ENCODE results near the gene RIPPLY2.
"Not testable (repeated sequence)": the region's sequence is repeated elsewhere in the genome, so short reads cannot be mapped to it uniquely, and the experiment has no call there.

The RIPPLY2 gene

DNA sequence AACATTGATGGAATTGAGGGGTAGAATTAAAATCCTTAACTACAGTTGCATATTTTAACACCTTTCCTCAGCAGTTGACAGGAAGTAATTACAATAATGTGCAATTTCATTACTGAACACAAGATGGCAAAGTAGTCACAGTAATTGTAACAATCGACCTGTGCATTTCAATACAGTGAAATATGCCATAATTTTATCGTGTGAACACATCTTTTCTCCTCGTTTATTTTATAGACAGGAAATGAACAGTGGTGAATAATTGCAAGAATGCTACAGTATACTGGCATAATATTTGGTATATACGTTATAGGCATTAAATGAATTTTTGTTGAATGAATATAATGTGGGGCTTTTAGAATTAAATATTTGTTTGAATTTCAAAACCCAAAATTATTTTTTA is 31.4 kb downstream of the RIPPLY2 start:
- TF ChIP-seq TAF1 (IDR thresholded peaks at IDR 0.05; ENCODE audit: borderline replicate concordance, low read depth, low read length), result no peak
- TF ChIP-seq POLR2AphosphoS5 (IDR thresholded peaks at IDR 0.05; ENCODE audit: low read depth, low read length), result no peak
- TF ChIP-seq POLR2A (IDR thresholded peaks at IDR 0.05; ENCODE audit: low read depth, low read length), result no peak
- DNase-seq (ENCODE audit: insufficient read length) (no peak), FAIRE-seq (peak; percentile 97)

DNA sequence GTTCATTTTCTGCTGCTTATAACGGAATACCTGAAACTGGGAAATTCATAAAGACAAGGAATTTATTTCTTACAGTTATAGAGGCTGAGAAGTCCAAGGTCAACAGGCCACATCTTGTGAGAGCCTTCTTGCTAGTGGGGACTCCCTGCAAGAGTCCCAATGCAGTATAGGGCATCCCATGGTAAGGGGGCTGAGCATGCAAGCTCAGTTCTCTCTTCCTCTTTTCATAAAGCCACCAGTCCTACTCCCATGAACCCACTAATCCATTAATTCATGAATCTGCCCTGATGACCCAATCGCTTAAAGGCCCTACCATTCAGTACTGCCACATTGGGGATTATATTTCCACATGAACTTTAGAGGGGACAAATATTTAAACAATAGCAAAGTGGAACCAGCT is 32.8 kb downstream of the RIPPLY2 start:
- TF ChIP-seq TAF1 (IDR thresholded peaks at IDR 0.05; ENCODE audit: borderline replicate concordance, low read depth, low read length) (no peak), POLR2AphosphoS5 (IDR thresholded peaks at IDR 0.05; ENCODE audit: low read depth, low read length) (no peak), POLR2A (IDR thresholded peaks at IDR 0.05; ENCODE audit: low read depth, low read length) (no peak)
- DNase-seq (ENCODE audit: insufficient read length) (no peak), FAIRE-seq (no peak)

DNA sequence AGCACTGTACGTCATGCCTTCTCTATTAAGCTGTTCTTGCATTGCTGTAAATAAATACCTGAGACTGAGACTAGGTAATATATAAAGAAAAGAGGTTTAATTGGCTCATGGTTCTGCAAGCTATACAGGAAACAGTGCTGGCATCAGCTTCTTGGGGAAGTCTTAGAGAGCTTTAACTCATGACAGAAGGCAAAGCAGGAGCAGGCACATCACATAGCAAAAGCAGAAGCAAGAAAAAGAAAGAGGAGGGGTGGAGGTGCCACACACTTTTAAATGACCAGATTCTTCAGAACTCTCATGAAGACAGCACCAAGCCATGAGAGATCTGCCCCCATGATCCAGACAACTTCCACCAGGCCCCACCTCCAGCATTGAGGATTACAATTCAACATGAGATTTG is 36.5 kb downstream of the RIPPLY2 start:
- no peak for FAIRE-seq
- no peak for TF ChIP-seq POLR2AphosphoS5 (IDR thresholded peaks at IDR 0.05; ENCODE audit: low read depth, low read length)
- no peak for TF ChIP-seq TAF1 (IDR thresholded peaks at IDR 0.05; ENCODE audit: borderline replicate concordance, low read depth, low read length)
- TF ChIP-seq POLR2A (IDR thresholded peaks at IDR 0.05; ENCODE audit: low read depth, low read length), result no peak
- DNase-seq (ENCODE audit: insufficient read length), result no peak

DNA sequence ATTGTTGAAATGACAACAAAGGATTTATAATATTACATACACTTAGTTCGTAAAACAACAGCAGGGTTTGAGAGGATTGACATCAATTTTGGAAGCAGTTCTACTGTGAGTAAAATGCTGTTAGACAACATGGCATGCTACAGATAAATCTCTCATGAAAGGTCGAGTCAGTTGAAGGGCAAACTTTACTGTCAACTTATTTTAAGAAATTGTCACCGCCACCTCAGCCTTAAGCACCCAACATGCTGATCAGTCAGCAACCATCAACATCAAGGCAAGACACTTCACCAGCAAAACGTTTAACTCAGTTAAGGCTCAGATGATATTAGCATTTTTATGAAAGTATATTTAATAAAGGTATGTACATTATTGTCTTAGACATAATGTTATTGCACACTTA is 37.4 kb downstream of the RIPPLY2 start:
- DNase-seq (ENCODE audit: insufficient read length) (no peak), FAIRE-seq (no peak)
- no peak for TF ChIP-seq POLR2AphosphoS5 (IDR thresholded peaks at IDR 0.05; ENCODE audit: low read depth, low read length)
- TF ChIP-seq POLR2A (IDR thresholded peaks at IDR 0.05; ENCODE audit: low read depth, low read length), result no peak
- no peak for TF ChIP-seq TAF1 (IDR thresholded peaks at IDR 0.05; ENCODE audit: borderline replicate concordance, low read depth, low read length)

DNA sequence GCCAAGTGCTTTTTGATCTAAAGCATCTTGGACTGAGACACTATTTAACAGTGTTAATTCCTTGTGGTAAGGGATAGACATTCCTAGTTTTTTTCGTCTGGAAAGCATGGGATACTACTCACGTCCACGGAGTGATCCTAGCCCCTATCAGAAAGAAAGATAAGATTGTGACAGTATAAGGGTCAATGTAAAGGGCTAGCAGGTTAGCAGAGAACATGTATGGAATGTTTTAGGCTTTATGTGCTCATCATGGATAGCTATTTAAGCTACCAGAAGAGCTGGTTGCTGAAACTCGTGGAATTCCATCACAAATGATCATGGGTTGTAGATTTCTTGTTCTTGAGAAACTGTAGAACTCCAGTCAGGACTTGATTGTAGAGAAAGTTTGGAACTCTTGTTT is 38.4 kb downstream of the RIPPLY2 start:
- DNase-seq (ENCODE audit: insufficient read length) (no peak), FAIRE-seq (no peak)
- no peak for TF ChIP-seq POLR2AphosphoS5 (IDR thresholded peaks at IDR 0.05; ENCODE audit: low read depth, low read length)
- TF ChIP-seq POLR2A (IDR thresholded peaks at IDR 0.05; ENCODE audit: low read depth, low read length), result no peak
- TF ChIP-seq TAF1 (IDR thresholded peaks at IDR 0.05; ENCODE audit: borderline replicate concordance, low read depth, low read length), result no peak

DNA sequence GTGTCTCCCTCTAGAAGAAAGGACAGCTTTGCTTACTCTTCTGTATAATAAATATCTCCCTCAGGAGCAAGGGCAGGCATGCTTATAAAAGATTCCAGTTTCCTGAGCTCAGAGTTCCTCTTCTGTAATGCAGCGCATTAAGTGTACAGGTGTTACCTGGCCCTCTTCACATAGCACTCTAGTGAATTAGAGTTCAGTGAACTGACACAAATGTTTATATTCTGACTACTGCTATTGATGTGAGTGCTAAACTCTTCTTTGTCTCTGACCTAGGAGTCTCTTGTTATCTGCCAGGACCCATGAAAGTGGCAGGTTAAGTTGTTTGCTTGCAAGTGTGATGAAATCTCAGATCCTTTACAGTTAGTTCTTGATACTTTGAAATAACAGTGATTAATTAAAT is 39.9 kb downstream of the RIPPLY2 start:
- TF ChIP-seq TAF1 (IDR thresholded peaks at IDR 0.05; ENCODE audit: borderline replicate concordance, low read depth, low read length), result no peak
- TF ChIP-seq POLR2AphosphoS5 (IDR thresholded peaks at IDR 0.05; ENCODE audit: low read depth, low read length), result no peak
- TF ChIP-seq POLR2A (IDR thresholded peaks at IDR 0.05; ENCODE audit: low read depth, low read length), result no peak
- no peak for FAIRE-seq
- no peak for DNase-seq (ENCODE audit: insufficient read length)

DNA sequence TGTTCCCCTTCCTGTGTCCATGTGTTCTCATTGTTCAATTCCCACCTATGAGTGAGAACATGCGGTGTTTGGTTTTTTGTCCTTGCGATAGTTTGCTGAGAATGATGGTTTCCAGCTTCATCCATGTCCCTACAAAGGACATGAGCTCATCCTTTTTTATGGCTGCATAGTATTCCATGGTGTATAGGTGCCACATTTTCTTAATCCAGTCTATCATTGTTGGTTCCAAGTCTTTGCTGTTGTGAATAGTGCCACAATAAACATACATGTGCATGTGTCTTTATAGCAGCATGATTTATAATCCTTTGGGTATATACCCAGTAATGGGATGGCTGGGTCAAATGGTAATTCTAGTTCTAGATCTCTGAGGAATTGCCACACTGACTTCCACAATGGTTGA is 43.9 kb downstream of the RIPPLY2 start:
- FAIRE-seq, result not testable (repeated sequence)

DNA sequence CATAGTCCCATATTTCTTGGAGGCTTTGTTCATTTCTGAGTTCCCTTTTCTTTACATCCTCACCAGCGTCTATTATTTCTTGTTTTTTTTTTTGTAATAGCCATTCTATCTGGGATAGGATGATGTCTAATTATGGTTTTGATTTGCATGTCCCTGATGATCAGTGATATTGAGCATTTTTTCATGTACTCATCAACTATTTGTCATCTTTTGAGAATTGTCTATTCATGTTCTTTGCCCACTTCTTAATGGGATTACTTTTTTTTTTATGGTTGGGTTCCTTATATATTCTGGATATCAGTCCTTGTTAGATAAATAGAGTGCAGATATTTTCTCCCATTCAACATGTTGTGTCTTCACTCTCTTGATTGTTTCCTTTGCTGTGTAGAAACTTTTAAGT is 48.5 kb downstream of the RIPPLY2 start:
- DNase-seq (ENCODE audit: insufficient read length) (no peak), FAIRE-seq (no peak)
- TF ChIP-seq POLR2AphosphoS5 (IDR thresholded peaks at IDR 0.05; ENCODE audit: low read depth, low read length), result no peak
- TF ChIP-seq POLR2A (IDR thresholded peaks at IDR 0.05; ENCODE audit: low read depth, low read length), result no peak
- no peak for TF ChIP-seq TAF1 (IDR thresholded peaks at IDR 0.05; ENCODE audit: borderline replicate concordance, low read depth, low read length)

More for the DNA sequence above, 43.9 kb downstream of the RIPPLY2 start:
- not testable (repeated sequence) for DNase-seq (ENCODE audit: insufficient read length)

DNA sequence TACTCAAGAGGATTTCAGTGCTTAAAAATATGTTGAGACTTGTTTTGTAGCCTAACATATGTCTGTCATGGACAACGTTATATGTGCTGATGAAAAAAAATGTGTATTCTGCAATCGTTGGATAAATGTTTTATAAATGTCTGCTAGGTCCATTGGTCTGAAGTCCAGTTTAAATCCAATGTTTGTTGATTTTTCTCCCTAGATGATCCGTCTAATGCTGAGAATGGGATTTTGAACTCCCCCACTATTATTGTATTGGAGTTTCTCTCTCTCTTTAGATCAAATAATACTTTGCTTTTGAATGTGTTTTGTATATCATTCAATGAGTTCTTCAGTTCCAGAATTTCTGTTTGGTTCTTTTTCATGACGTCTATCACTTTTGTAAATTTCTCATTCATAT is 51.2 kb downstream of the RIPPLY2 start:
- FAIRE-seq, result no peak
- TF ChIP-seq TAF1 (IDR thresholded peaks at IDR 0.05; ENCODE audit: borderline replicate concordance, low read depth, low read length) (no peak), POLR2A (IDR thresholded peaks at IDR 0.05; ENCODE audit: low read depth, low read length) (no peak), POLR2AphosphoS5 (IDR thresholded peaks at IDR 0.05; ENCODE audit: low read depth, low read length) (no peak)
- no peak for DNase-seq (ENCODE audit: insufficient read length)

DNA sequence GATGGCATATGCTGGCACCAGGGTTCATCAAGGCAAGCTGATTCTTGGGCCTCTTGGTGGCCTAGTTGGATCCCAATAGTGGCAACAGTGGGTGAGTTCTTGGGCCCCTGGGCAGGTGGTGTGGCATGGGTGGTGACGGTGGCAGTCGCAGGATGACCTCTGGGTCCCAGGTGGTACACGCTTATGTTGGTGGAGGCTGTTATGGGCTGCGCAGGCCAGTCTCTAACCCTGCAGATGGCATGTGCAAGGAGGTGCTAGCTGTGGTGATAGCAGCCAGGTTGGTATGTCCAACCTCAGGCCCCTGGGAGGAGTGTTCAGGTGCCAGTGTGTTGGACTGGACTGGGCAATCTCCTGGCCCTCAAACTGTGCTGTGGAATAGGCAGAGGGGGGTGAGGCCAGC is 52.5 kb downstream of the RIPPLY2 start:
- FAIRE-seq (no peak), DNase-seq (ENCODE audit: insufficient read length) (no peak)
- no peak for TF ChIP-seq TAF1 (IDR thresholded peaks at IDR 0.05; ENCODE audit: borderline replicate concordance, low read depth, low read length)
- no peak for TF ChIP-seq POLR2AphosphoS5 (IDR thresholded peaks at IDR 0.05; ENCODE audit: low read depth, low read length)
- no peak for TF ChIP-seq POLR2A (IDR thresholded peaks at IDR 0.05; ENCODE audit: low read depth, low read length)

All from GM12892 (cell line).